ENCODE data around the gene WDR13.
A peak's percentile ranks its signal among the peaks of the same experiment; 100 is the strongest.
"Not testable (repeated sequence)": the region's sequence is repeated elsewhere in the genome, so short reads cannot be mapped to it uniquely, and the experiment has no call there.

Gene WDR13

DNA sequence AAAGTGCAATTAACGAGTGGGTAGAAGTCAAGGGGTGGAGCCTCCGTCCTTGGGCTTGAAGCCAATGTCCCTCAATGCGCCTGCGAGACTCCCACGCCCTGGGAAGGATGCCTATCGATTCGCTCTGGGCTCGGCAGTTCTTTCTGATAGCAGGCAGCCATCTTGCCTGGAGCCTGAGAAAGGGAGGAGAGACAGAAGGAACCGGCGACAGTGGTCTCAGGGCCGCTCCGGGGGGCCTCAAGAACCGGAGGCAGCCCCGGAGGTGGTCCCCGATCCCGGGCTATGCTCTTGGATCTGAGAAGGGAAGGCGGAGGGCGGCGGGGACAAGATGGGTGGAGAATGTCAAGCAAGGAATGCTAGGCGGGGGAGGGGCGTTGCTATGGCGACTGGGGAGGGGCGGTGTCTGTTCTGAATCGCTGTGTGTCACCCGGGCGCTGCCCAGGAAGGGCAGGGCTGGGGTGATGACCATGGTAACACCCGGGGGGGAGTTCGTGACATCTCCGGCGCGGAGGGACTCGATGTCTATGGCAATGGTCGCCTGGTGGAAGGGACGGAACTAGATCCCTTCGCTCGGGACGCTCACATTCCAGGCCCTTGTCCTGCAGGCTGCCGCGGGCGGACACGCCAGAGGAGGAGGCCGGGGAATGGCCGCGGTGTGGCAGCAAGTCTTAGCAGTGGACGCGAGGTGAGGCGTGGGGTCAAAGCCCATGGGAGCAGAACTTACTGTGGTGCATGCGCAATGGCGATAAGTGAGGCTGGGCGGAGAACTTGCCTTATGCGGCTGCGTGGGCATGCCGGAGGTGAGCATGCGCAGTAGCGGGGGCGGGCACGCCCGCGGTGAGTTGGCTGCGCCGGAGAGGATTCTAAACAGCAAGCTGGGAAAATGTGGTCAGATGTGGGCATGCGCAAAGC, at the start of gene WDR13:
Gene WDR13 (plus strand): TSS at position 140 of the 912 bp plus-strand sequence. CDS start 505 bp downstream, at position 645.
- peak; percentile 83 for DNase-seq

DNA sequence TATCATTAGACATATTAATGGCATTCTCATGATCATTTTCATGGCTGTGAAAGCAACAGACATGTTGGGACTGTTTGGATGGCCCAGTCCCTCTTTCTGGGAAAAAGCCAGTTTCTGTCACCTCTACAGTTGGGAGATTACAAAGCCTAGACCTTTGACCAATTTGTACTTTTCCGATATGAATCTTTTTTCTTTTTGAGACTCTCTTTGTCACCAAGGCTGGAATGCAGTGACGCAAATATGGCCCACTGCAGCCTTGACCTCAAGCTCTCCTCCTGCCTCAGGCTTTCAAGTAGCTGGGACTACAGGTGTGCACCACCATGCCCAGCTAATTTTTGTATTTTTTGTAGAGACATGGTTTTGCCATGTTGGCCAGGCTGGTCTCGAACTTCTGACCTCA, 48.4 kb upstream of the WDR13 start:
- DNase-seq = no peak

GRCh38 chrX:48555731-48556325, 41.5 kb upstream of the WDR13 start:
- not testable (repeated sequence) for DNase-seq

DNA sequence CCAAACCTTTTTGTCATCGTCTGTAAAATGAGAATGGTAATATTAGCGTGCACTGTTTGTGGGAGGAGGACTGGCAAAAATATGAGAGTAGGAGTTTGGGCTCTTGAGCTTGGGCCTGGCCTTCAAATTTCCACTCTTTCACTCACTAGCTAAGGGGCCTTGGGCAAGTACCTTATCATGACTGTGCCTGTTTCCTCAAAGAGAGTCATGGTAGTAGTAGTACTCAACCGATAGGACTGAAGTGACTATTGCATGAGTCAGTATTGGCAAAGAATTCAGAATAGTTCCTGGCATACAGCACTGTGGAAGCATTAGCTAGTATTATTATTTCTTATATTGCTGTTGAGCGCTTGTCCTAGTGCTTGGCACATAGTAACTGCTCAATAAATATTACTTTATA, 39.0 kb upstream of the WDR13 start:
- DNase-seq = no peak

DNA sequence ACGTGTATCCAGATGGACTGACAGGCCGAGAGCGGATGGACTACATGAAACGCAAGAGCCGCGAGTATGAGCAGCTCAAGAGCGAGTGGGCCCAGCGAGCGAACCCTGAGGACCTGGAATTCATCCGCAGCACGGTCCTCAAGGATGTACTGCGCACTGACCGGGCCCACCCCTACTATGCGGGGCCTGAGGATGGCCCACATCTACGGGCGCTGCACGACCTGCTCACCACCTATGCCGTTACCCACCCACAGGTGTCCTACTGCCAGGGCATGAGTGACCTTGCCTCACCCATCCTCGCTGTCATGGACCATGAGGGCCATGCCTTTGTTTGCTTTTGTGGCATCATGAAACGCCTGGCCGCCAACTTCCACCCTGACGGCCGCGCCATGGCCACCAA, 37.7 kb upstream of the WDR13 start:
- no peak for DNase-seq

DNA sequence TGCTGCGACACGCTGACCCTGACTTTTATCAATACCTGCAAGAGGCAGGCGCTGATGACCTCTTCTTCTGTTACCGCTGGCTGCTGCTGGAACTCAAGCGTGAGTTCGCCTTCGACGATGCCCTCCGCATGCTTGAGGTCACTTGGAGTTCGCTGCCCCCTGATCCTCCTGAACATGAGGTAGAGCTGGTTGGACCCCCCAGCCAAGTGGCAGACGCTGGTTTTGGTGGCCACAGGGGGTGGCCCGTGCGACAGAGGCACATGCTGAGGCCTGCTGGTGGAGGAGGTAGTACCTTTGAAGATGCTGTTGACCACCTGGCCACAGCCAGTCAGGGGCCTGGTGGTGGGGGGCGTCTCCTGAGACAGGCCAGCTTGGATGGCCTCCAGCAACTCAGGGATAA, 37.2 kb upstream of the WDR13 start:
- no peak for DNase-seq

DNA sequence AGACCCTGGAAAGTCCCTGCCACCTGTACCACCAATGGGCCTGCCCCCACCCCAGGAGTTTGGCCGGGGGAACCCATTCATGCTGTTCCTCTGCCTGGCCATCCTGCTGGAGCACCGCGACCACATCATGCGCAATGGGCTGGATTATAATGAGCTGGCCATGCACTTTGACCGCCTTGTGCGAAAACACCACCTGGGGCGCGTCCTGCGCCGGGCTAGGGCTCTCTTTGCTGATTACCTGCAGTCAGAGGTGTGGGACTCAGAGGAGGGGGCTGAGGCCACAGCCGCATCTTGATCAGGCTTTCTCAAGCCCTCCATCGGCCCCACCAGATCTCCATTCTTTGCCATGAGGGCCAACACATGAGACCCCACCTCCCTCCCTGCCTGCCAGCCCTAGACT, 36.6 kb upstream of the WDR13 start:
- DNase-seq = no peak

- no peak for DNase-seq
These were observed 27.3 kb upstream of the WDR13 start for GRCh38 chrX:48569958-48570357.

GRCh38 chrX:48573690-48574269, 23.5 kb upstream of the WDR13 start:
- DNase-seq = peak; percentile 19

GRCh38 chrX:48574270-48575266, 22.7 kb upstream of the WDR13 start, which contains the start of gene RBM3:
Gene RBM3 (plus strand): TSS chrX:48574484. CDS start chrX:48575181, 697 bp downstream.
- DNase-seq = peak; percentile 90

DNA sequence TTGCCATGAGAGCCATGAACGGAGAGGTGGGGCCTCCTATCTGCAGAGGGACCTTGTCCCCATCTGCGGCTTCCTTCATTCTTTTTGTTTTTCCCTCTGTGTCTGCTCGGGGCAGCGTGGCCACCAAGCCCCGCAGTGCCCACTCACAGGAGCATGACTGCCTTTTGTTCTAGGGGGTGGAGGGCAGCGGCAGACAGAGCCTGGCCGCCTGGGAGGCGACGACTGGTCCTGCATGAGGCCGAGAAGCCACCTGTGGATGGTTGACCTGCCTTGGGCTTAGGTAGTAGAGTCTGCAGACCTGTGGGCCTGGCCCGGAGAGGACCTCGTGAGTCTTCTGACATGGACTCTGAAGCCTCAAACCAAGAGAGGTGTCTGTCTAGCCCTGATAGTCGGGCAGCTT, 21.6 kb upstream of the WDR13 start:
- no peak for DNase-seq

GRCh38 chrX:48576108-48576507, 21.2 kb upstream of the WDR13 start:
- no peak for DNase-seq

DNA sequence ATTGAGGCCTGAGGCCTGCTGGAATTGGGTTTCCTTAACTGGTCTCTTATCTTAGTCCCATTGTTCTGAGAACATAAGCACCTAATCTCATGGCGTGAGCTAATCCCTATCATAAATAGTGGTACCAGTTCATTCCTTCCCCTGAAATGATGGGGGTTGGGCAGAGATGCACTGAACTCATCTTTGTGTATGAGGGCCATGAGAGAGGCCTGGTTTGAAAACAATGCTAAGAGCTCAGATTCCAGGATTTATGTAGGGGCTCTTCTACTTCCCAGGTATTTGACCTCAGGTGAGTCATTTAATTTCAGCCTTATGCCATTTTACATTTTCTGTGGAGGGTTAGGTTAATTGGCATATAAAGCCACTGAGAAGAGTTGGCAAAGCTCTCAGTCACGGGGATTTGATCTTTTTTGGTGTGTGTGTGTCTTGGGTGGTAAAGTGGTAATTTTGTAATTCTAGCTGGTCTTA, 18.6 kb upstream of the WDR13 start:
- no peak for DNase-seq

DNA sequence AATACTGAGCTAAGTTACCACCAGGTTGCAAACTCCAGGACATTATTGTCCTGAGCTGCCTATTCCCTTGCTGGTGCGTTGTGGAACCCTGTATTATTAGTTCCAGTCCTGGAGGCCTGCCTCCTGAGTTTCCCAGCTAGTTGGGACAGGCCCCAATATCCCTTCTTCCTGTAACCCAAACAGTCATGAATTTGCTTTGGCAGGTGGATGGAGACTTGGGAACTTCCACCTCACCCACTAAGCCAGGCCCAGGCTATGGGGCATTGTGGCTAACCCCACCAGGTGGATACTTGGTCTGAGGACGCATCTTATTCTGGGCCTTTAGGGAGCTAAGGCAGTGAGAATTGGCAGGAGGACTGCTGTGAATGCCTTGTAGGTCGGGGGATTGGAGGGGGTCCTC, 18.0 kb upstream of the WDR13 start:
- DNase-seq = no peak

DNA sequence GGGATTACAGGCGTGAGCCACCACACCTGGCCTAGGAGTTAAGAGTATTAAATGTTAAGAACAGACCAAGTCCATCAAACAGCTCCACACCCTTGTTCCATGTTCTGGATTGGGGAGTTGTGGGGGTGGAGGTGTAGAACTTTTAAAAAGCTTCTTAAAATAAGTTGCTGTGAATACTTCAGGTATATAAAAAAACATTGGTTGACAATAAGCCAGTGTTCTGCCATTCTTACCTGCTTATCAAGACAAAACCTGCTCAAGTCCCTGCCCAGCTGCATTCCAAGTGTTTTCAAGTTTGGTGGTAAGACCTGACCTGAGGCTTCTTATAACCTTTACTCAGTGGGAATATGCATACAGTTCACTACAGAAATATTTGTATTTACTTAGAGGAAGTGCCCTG, 16.6 kb upstream of the WDR13 start:
- DNase-seq = no peak

DNA sequence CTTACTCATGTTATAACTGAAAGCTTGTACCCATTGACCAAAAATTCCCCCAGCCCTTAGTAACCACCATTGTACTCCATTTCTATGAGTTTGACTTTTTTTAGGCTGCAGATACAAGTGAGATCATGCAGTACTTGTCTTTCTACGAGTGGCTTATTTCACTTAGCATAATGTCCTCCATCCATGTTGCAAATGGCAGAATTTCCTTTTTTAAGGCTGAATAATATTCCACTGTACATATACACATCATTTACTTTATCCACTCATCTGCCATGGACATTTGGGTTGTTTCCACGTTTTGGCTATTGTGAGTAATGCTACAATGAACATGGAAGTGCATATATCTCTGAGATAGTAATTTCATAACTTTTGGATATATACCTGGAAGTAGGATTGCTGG, 12.6 kb upstream of the WDR13 start:
- DNase-seq = no peak

DNA sequence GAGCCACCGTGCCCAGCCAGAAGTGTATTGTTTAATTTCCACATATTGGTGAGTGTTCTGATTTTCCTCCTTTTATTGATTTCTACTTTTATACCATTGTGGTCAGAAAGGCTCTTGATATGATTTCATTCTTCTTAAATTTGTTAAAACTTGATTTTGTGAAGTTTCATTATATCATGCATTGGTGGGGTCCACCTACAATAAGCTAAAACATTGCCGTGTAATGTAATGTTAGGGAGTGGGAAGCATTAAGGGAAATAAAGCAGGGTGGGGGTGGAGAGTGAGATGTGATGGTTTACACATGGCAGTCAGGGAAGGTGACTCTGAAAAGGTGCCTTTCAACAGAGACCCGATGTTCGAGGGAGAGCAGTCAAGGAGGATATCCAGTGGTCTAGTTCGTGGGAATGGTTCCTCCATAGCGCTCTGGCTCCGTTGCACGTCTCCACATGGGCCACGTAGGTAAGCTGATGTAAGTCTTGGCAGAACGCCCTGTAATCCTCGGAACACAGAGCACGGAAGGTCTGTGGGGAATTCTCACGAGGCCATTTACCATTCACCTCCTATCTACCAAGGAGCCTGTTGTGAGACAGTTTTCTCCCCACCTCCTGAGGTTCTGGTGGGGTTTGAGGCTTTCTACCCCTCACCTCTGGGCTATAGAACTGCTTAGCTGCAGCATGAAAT, 7.7 kb upstream of the WDR13 start:
- no peak for DNase-seq

- DNase-seq = no peak
These were observed 6.8 kb upstream of the WDR13 start for GRCh38 chrX:48590203-48591103.

DNA sequence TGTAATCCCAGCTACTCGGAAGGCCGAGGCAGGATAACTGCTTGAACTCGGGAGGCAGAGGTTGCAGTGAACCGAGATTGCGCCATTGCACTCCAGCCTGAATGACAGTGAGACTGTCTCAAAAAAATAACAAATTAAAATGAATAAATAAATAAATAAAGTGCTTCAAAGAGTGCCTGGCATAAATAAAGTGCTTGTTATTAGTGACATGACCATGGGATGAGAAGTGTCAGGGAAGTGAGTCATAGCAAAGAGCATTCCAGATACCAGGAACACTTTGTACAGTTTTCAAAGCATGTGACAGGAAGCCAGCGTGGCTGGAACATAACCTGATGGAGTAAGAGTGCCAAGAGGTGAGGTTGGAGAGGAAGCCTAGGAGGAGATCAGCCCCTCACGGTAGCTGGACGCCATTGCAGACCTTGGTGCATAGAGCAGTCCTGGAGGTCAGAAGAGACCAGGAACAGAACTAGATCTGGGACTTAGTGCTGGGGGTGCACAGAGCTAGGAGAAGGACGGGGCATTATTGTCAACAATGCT, 6.0 kb upstream of the WDR13 start:
- no peak for DNase-seq

- DNase-seq = no peak
These were observed 4.3 kb upstream of the WDR13 start for GRCh38 chrX:48592971-48593370.

DNA sequence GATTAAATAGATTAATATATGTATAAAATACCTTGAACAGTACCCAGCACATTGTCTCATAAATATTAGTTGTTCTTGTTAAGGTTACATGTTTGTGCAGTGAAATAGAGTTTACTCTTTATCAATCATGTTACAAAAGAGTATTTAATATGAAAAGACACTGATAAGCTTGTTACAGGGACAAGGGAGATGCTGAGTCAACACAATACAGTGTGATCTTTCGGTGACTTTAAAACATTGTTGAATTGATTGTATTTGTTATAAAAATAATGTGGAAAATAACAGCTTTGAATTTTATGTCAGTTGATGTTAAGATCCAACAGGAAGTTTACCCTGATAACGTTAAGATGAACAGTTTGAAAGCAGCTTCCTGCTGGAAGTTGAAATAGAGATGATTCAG, 1.4 kb upstream of the WDR13 start:
- no peak for DNase-seq

Measured in DMS 273 treated with DMSO at 0.1 percent for 48 hours (cell line).